Measurements from ENCODE around the gene GAK. TPM values are rescaled to one million over a fixed set of nuclear protein-coding genes. Genes with fewer than 3 reads are reported as not detected.

Gene GAK
- polyA plus RNA-seq, 1 donor from 2014 or later: 58.8 TPM

DNA sequence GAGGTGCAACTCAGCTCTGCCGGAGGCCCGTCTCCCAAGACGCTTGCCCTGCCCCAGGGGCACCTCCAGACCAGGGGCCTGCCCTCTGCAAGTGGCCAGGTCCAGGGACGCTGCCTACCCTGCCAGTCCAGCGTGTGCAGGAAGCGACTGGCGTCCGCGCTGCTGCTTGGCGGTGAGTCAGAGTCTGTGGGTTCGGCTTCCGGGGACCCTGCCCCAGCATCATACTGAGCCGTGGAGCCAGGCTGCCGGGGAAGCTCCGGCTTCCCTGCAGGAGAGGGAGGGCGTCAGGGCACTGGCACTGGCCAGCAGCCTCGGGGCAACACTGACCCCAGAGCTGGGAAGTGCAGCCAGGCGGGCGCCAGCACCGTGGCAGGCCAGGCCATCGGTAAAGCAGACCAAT, 63.7 kb downstream of the GAK start:
- no peaks in the 10 kb centered on the region for H3F3A ChIP-seq (ENCODE audit: insufficient read depth, low read length, poor library complexity, severe bottlenecking)
- no peaks in the 10 kb centered on the region for H3K36me3 ChIP-seq (ENCODE audit: insufficient read depth, low read length)
- H3K9me2 ChIP-seq (ENCODE audit: insufficient read depth, low read length): no peaks in the 10 kb centered on the region
- H3K27me3 ChIP-seq (ENCODE audit: insufficient read depth, low read depth, low read length): no peaks in the 10 kb centered on the region
- TF ChIP-seq SMC3 (conservative IDR thresholded peaks at IDR 0.05; ENCODE audit: poor library complexity) (no peak), EP300 (conservative IDR thresholded peaks at IDR 0.05; ENCODE audit: poor library complexity, severe bottlenecking) (no peak), MXI1 (conservative IDR thresholded peaks at IDR 0.05; ENCODE audit: poor library complexity, severe bottlenecking) (no peak), POLR2AphosphoS5 (IDR thresholded peaks at IDR 0.05) (no peak), TAF1 (IDR thresholded peaks at IDR 0.05; ENCODE audit: low read depth) (no peak), RAD21 (conservative IDR thresholded peaks at IDR 0.05) (no peak), EZH2 (IDR thresholded peaks at IDR 0.05; ENCODE audit: borderline replicate concordance, insufficient read depth, low read length, poor library complexity, severe bottlenecking) (no peak)
- TF ChIP-seq, protein P1, sequence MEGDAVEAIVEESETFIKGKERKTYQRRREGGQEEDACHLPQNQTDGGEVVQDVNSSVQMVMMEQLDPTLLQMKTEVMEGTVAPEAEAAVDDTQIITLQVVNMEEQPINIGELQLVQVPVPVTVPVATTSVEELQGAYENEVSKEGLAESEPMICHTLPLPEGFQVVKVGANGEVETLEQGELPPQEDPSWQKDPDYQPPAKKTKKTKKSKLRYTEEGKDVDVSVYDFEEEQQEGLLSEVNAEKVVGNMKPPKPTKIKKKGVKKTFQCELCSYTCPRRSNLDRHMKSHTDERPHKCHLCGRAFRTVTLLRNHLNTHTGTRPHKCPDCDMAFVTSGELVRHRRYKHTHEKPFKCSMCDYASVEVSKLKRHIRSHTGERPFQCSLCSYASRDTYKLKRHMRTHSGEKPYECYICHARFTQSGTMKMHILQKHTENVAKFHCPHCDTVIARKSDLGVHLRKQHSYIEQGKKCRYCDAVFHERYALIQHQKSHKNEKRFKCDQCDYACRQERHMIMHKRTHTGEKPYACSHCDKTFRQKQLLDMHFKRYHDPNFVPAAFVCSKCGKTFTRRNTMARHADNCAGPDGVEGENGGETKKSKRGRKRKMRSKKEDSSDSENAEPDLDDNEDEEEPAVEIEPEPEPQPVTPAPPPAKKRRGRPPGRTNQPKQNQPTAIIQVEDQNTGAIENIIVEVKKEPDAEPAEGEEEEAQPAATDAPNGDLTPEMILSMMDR (IDR thresholded peaks at IDR 0.05; ENCODE audit: poor library complexity, severe bottlenecking): no peak
- TF ChIP-seq, protein P2, sequence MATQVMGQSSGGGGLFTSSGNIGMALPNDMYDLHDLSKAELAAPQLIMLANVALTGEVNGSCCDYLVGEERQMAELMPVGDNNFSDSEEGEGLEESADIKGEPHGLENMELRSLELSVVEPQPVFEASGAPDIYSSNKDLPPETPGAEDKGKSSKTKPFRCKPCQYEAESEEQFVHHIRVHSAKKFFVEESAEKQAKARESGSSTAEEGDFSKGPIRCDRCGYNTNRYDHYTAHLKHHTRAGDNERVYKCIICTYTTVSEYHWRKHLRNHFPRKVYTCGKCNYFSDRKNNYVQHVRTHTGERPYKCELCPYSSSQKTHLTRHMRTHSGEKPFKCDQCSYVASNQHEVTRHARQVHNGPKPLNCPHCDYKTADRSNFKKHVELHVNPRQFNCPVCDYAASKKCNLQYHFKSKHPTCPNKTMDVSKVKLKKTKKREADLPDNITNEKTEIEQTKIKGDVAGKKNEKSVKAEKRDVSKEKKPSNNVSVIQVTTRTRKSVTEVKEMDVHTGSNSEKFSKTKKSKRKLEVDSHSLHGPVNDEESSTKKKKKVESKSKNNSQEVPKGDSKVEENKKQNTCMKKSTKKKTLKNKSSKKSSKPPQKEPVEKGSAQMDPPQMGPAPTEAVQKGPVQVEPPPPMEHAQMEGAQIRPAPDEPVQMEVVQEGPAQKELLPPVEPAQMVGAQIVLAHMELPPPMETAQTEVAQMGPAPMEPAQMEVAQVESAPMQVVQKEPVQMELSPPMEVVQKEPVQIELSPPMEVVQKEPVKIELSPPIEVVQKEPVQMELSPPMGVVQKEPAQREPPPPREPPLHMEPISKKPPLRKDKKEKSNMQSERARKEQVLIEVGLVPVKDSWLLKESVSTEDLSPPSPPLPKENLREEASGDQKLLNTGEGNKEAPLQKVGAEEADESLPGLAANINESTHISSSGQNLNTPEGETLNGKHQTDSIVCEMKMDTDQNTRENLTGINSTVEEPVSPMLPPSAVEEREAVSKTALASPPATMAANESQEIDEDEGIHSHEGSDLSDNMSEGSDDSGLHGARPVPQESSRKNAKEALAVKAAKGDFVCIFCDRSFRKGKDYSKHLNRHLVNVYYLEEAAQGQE (IDR thresholded peaks at IDR 0.05; ENCODE audit: borderline replicate concordance): no peak
- no peaks in the 10 kb centered on the region for H3K9me3 ChIP-seq (ENCODE audit: low read length)
- no peaks in the 10 kb centered on the region for H3K79me2 ChIP-seq (replicated peaks; ENCODE audit: insufficient read depth, low read length)
- H3K9ac ChIP-seq (ENCODE audit: low read length): no peak overlapping the region
- no peak overlapping the region for H3K27ac ChIP-seq (ENCODE audit: low read length)
- H3K4me2 ChIP-seq (ENCODE audit: low read length): no peak overlapping the region
- H3K4me3 ChIP-seq (ENCODE audit: low read length): no peak overlapping the region
- no peaks in the 10 kb centered on the region for H4K20me1 ChIP-seq (ENCODE audit: insufficient read depth)
- no peak overlapping the region for H2AFZ ChIP-seq (ENCODE audit: low read depth, low read length)

DNA sequence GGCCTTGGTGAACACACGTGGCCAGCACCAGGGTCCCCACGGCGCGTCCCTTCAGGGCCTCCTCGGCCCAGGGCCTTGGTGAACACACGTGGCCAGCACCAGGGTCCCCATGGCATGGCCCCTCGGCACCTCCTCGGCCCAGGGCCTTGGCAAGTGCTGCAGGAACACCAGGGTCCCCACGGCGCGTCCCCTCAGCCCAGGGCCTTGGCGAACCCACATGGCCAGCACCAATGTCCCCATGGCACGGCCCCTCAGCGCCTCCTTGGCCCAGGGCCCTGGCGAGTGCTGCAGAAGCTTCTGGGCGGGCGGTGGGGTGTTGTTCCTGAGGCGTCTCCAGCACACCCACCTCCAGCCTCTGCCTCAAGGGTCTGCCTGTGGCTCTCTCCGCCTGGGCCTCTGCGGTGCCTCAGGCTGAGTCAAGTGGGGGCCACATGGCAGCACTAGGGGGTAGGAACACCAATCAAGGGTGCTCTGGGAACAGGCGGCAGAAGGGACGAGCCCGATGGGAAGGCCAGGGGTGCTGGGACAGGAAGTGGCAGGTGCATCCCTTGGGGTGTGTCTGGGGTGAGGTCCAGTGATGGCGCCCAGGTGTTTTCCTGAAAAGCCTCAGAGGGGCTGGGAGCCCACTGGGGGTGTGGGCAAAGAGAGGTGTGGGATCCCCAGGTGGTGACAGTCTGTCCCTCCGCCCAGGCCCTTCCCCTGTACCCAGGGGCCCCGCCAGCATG, 64.4 kb downstream of the GAK start:
- Histone ChIP-seq H2AFZ (ENCODE audit: low read depth, low read length) (no peak overlapping the region), H3K4me2 (ENCODE audit: low read length) (no peak overlapping the region), H3K9ac (ENCODE audit: low read length) (no peak overlapping the region), H3K79me2 (replicated peaks; ENCODE audit: insufficient read depth, low read length) (no peaks in the 10 kb centered on the region), H3K27ac (ENCODE audit: low read length) (no peak overlapping the region), H3K27me3 (ENCODE audit: insufficient read depth, low read depth, low read length) (no peaks in the 10 kb centered on the region), H4K20me1 (ENCODE audit: insufficient read depth) (no peaks in the 10 kb centered on the region), H3K4me3 (ENCODE audit: low read length) (no peak overlapping the region), H3F3A (ENCODE audit: insufficient read depth, low read length, poor library complexity, severe bottlenecking) (no peaks in the 10 kb centered on the region), H3K9me2 (ENCODE audit: insufficient read depth, low read length) (no peaks in the 10 kb centered on the region), H3K9me3 (ENCODE audit: low read length) (no peaks in the 10 kb centered on the region), H3K36me3 (ENCODE audit: insufficient read depth, low read length) (no peaks in the 10 kb centered on the region)
- TF ChIP-seq, protein P2 (IDR thresholded peaks at IDR 0.05; ENCODE audit: borderline replicate concordance): no peak
- TF ChIP-seq SMC3 (conservative IDR thresholded peaks at IDR 0.05; ENCODE audit: poor library complexity) (no peak), RAD21 (conservative IDR thresholded peaks at IDR 0.05) (no peak), MXI1 (conservative IDR thresholded peaks at IDR 0.05; ENCODE audit: poor library complexity, severe bottlenecking) (no peak), EP300 (conservative IDR thresholded peaks at IDR 0.05; ENCODE audit: poor library complexity, severe bottlenecking) (no peak), TAF1 (IDR thresholded peaks at IDR 0.05; ENCODE audit: low read depth) (no peak), POLR2AphosphoS5 (IDR thresholded peaks at IDR 0.05) (no peak)
